HG03342 (cell line): ENCODE results near the gene ENAH.

ENCODE experiments used
- ATAC-seq: cut with Tn5 transposase; IDR thresholded peaks from one replicate; pipeline ENCODE4 v1.9.1; 2021; ENCODE audit warnings: mild to moderate bottlenecking, moderate library complexity; ENCODE audit not compliant: unreplicated experiment

Gene ENAH

DNA sequence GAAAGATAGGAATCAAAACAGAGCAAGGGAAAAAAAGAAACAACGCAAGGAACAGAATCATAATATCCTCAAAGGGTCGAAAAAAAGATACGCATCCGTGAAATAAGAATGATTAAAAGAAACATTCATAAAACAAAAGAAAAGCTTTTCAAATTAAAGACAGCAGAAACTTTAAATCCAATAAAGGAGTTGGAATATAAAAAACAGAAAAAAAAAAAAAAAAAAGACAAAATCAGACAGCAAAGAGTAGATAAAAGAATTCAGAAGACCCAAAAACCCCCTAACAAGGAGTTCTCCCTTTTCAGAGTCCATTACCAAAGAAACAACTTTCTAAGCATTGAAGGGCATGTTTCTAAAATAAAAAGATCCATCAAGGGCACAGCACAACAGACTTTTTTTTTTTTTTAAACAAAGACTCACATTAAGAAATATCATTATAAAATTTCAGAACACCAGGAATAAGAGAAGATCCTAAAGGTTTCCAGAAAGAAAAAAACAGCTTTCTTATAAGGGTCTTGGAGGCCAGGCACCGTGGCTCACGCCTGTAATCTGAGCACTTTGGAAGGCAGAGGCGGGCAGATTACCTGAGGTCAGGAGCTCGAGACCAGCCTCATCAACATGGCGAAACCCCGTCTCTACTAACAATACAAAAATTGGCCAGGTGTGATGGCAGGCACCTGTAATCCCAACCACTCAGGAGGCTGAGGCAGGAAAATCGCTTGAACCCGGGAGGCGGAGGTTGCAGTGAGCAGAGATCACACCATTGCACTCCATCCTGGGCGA lies 44.7 kb downstream of the ENAH start:
- ATAC-seq = no peak

DNA sequence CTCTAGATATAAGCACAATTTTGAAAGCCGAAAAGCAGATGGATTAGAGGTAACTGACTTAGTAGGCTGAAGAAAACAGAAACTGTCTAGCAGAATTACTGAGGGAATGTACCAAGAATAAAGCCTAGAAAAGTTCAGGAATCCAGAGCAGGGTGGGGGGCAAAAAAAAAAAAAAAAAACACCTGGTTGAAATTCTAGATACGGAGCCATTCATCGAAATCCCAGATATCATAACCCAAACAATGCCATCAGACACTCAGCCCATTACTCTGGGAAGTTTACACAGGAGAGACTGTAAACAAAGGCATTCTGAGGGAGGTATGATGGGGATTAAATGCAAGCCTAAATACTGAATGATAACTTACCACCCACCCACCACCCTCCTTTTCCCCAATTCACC lies 45.6 kb downstream of the ENAH start:
- no peak for ATAC-seq

DNA sequence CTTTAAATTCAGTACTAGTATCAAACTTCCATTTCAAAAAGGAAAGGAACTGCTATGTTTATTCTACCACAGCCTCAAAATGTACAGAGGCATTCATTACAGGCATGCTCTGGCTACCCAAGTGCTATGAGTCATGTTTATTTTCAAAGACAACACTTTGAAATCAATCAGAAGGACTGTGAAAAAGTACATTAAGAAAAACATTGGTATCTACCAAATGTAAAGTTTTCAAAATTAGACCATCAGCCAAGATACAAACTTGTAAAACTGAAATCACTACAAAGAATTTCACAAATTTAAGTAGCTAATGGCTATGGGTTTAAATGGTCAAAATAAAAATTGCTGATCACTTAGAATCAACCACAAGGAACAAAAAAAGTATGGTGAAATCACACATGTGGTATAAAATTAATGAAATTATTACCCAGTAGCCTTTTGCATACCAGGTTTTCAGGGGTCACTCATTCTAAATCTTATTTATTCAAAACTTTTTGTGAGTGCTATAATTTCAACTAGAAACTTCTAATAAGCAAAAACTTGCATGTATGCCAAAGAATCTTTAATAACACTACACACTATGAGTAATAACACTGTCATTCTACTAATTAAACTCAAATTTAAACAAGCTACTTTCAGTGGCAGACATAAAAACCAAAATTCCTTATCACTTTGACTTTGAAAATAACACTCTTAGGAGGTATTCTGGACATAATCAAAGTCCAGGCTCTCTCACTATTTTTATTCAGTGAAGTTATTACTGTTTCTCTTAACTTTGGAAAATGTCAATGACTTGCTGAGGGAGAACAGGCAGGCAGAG lies 49.2 kb downstream of the ENAH start:
- ATAC-seq = no peak

DNA sequence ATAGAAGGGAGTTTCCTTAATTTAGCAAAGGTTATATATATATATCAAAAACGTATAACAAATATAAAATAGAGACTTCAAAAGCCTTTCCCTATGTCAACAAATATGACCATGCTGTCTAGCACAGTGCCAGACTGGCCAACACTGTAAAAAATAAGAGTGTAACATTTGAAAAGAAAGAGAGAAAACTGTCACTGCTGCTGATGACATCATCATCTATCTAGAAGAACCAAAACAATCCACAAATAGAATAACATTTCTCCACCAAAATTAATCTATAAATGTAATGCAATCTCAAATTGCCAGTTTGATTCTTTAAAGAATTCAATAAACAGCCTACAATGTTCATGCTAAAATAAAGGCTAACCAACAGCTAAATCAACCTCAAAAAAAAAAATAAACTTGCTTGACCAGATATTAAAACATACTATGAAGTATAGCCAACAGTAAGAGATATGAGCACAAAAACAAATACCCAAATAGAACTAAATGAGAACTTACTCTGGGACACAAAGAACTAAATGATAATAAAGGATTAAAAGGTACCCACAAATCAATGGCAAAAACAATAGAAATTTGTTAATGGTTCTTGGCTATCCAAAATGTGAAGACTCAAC lies 50.2 kb downstream of the ENAH start:
- ATAC-seq = no peak

DNA sequence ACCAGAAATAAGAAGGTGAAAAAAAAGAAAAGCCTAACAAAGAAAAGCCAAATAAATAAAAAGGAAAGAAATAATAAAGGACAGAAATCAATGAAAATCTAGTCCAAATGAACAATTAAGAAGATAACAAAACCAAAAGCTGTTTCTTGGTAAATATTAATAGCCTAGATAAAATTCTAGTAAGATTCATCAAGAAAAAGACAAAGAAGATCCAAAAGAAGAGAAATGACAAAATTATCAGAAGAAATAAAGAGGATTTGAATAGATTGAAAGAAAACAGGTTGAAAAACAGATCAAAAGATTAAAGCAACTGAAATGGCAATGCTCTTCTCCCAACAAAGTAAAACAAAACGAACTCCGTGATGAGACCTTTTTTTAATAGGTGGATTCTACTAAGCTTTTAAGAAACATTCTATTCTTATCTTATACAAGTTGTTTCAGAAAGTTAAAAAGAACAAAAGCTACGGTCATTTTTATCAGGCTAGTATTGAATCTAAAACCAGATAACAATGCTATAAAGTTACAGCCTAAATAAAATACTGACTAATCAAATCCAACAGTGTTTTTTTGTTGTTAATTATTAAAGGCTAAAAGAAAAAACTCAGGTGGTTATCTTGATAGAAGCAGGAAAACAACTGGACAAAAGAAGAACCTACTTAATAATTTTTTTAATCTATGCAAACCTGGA lies 50.9 kb downstream of the ENAH start:
- no peak for ATAC-seq

DNA sequence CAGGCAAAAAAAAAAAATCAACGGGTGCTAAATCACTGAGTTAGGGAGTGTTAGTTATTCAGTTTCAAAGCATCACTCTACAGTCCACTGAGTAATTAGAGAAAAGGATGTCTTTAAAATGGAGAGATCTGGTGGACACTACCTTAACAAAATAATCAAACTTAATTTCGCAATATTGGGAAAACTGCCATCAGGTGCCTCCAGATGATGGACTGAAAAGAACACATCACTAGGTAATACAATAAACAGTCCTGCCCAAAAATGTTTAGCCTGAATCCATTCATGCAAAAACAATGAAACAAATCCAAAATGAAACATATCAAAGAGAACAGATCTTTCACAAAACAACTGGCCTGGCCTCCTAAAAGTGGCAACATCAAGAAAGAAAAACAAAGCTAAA lies 54.1 kb downstream of the ENAH start:
- no peak for ATAC-seq

DNA sequence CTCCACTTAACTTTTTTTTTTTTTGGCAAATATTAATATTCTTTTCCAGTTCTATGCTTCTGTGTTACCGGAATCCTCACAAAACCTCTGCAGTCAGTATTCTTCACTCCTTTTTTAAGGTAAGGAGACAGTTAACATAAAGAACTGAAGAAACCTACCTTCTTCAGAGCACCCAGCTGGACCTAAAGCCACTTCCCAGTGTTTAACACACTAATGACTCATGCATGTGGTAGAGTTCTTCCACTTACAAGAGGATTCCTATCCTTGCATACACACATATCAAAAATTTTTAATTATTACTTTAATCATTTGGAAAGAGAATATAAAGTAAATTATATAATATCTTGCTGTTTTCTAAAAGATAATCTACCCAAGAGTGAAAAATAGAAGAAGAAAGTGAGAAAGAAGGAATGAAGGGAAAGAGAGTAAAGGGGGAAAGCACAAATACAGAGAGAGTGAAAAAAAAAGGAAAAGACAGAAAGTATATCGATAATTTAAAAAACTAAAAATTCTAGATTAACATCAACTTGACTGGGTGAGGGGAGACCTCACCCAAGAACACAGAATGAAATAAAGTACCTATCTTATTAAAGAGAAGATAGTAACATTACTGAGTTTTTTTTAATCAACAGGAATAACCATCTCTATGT lies 54.9 kb downstream of the ENAH start:
- ATAC-seq = no peak

DNA sequence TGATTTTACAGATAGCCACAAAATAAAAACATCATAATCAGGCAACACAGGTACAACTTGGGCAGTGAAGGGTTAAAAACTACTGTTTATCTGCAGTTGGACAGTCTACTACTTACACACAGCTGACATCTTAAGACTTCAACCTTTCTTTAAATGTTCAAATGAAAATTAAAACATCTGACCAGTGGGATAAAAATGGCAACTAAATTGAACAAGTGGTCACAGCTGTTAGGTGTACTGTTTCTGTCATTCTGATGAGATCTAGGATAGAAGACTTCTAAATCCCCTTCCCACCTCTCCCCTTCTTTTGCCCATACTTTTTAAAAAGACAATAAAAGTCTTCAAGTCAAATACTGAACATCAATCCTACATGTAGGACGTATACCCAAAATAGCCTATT lies 56.2 kb downstream of the ENAH start:
- no peak for ATAC-seq

DNA sequence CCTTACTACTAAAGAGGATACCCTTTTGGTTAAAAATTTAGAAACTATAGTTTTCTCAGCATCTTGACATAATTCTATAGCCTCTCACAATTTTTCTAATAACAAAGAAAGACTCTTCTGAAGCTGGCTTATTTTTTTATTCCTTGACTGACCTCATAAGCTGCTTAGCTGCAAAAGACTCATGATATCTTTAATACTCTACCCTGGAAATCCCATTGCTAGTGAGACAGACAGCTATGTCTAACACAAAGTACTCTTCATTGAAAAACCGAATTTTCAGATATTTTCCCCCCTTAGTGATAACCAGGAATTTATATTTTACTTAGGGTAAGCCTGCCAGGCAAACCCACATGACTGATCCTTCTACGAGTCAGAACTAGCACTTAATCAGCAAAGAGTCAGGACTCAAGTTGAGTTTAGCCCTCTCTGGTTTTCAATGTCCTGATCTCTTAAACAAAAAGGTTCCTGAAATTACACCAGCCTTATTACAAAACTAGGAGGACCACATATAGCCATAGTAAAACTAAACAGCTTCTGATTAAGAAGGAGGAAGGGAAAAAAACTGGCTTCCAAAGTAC lies 56.9 kb downstream of the ENAH start:
- no peak for ATAC-seq

DNA sequence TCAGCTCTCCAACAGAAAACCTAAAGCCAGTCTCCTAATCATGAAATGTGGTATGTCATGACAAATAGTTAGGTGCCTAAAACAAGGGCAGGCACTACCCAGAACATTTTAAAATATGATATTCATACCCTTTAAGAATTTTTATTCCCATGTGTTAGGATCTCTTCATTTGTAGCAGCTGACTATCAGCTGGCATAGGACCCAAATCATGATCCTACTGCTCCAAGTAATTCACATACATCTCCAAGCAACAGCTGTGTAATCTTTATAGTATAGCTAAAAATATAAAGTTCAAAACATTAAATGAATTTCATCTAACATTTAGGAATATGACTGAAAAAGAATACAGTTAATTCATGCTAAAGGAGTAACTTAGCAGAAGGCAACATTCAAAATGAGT lies 57.5 kb downstream of the ENAH start:
- ATAC-seq = no peak

DNA sequence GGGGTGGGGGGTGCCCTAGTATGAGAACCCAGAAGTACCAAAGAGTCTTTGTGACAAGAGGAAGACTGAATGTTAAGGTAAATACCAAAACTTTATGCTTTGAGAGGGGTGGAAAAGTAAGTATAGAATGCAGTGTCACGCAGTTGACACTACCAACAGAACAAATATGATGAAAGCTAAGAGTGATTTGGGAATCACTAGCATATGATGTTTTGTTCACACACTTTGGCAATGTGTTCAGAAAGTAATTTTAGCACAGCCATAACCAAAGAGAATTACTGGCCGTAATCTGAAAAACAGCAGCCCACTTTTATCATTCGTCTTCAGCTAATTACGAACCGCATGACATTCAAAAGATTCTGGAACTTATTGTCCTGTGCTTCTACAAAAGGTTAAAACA lies 59.5 kb downstream of the ENAH start:
- no peak for ATAC-seq

DNA sequence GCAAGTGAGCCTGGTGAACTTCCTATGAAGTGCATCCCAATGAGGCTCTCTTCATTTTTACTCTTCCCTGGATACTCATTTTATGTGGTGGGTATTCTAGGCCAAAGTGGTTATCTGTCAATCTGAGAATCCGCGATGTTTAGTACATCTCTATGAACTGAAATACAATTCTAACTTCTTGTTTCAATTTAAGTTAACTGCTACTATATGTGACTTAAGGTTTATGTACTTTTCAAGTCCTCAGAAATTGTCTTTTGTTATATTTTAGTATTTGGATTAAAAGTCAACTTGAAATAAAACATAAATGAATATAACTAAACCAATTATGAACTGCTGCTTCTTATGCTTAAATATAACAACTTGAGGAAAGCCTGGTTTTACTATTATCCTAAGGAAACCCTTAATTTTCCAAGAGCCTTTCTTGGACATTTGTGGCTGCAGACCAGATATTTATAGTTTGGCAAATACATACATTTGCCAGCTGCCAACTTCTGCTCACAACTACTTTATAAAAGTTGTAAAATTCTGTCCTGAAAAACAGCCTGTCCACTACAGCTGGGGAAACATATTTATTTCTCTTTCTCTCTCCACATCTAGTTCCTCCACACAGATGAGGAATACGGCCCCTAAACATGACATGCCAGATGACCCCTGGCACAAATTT lies 60.4 kb downstream of the ENAH start:
- no peak for ATAC-seq

DNA sequence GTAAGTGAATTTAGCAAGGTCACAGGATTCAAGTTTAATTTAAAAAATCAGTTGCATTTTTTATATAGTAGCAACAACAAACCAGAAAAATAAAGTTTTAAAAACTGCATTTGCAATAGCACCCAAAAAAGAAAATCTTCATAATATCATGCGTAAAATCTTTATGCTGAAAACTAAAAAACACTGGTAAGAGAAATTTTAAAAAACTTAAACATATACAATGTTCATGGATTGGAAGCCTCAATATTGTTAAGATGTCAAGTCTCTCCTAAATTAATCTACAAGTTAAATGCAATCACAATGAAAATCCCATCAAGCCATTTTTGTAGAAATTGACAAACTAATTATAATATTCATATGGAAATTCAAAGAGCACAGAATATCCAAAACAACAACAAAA lies 65.6 kb downstream of the ENAH start:
- ATAC-seq = no peak

DNA sequence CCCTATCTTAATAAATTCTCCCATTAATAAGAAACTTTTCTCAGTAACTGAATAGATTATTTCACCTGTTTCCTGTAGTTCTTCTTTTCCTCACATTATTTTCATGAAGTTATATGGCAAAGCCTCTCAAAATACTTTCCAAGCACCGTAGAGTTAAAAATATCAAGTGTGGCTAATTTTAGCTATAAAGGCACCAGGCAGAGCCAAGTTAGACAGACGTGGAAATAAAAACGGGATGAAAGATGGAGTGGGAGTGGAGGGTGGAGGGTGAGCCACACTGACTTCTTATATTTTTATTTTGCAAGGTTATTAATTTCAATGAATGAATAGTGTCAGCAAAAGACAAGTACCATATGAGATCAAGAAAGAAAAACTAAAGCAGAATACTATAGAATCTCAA lies 71.7 kb downstream of the ENAH start:
- ATAC-seq = no peak

DNA sequence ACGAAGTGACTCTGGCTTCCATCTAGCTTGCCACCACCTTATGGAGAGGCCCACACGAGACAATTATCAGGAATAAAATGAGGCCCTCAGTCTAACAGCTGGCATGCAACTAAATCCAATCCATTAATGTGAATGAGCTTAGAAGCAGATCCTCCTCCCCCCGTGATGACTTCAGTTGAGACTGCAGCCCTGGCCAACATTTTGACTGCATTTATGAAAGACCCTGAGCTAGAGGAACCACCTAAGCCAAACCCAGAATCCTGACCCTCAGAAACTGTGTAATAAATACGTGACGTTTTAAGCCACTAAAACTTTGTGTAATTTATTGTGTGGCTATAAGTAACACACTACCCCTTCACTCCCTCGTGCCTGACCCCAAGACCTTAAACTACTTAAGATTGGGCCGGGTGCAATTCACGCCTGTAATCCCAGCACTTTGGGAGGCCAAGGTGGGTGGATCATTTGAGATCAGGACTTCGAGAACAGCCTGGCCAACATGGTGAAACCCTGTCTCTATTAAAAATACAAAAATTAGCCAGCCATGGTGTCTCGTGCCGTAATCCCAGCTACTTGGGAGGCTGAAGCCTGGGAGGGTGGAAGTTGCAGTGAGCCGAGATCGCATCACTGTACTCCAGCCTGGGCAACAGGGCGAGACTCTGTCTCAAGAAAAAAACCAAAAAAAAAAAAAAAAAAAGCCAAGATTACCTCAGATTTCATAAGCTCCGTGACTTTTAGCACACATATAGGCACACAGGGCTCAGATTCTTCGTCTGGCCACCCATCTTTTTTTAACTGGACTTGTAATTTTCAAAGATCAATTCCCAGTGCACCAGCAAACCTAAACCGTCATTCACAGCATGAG lies 72.5 kb downstream of the ENAH start:
- no peak for ATAC-seq

DNA sequence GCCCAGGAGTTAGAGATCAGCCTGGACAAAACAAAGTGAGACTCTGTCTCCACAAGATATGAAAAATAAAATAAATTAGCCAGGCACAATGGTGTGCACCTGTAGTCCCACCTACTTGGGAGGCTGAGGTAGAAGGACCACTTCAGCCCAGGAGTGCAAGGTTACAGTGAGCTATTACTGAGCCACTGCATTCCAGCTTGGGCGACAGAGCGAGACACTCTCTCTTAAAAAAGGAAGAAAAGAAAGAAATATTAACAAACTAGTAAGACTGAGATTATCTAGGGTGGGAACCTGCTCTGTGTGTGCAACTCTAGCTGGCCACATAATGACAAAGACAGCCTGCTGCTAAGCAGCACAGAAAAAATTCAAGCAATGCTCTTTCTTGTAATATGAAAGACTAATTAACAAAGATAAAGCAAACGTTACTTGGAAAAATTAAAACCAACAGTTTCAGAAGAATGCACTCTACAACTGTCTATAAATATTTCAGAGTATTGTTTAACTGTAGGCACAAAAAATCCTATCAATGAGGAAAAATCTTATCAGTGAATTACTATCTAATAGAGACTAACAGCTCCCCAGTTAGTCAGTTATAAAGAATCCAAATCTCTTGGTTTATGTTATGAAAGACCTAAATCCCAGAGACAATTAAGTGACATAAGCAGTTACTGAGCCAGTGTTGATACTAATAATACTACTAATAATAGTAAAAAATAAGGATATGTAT lies 74.5 kb downstream of the ENAH start:
- ATAC-seq = no peak

DNA sequence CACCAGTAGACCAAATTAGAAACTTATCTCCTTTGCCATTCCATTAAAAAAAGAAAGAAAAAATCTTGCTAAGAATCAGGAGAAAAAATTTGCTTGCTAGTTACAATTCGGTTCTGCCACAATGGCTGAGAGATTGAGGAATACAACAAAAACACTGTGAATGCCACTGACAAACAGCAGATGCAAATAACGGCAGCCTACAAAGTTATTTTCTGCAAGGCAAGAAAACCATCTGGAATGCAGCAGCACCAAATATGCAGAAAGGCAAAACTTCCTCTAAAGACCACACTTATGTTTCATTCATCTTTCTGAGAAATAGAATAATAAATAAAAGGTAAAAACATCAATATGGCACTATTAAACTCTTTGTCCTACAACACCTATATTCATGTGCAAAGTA lies 75.7 kb downstream of the ENAH start:
- no peak for ATAC-seq

DNA sequence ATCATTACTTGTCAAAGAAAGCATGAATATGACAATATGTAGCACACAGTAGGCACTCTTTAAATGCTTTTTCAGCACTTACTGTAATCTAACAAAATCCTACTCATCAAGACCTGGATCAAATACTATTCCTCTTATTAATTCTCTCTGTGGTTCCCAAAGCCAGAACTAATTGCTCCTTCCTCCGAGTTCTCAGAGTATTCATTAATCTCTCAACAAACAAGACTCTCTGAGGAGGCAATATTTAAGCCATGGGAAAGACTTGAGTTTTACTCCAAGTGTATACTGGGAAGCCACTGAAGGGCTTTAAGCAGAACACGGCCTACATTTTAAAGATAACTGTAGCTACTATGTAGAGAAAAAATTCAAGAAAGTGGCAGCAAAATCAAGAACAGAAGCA lies 79.7 kb downstream of the ENAH start:
- ATAC-seq = no peak
